Caco-2 (cell line): ENCODE measurements around the gene GSG1L. TPM values are rescaled to one million over a fixed set of nuclear protein-coding genes. Genes with fewer than 3 reads are reported as not detected.

Experiments used
- BruUV-seq: library from RNA; stranded (reverse); fragments of 400-500 nt; replicated peaks from 2 replicates; lab custom pipeline; 2021; lab: Mats Ljungman, UMichigan
- CTCF ChIA-PET: fragments of 300-600 bp; sonication (Branson Sonifier 250); formaldehyde crosslinking; loops from one replicate; lab custom pipeline; 2022; ENCODE audit warnings: antibody characterized with exemption; lab: Charles Lee
- POLR2A ChIA-PET: fragments of 300-600 bp; sonication (Branson Sonifier 250); formaldehyde crosslinking; loops from one replicate; lab custom pipeline; 2022; ENCODE audit warnings: antibody characterized with exemption; lab: Charles Lee
- DNase-seq, 2 experiments: peaks; one replicate each; pipeline versions ENCODE4 v3.0.0 to v3.0.0-alpha.2; 2020 to 2022
- H3K27me3 ChIP-seq: replicated peaks from 2 replicates; pipeline ENCODE4 v1.6.0; 2011; ENCODE audit warnings: low read length; ENCODE audit not compliant: control insufficient read depth, insufficient read depth
- H3K36me3 ChIP-seq: 2 replicates; pipeline ENCODE4 v1.5.1; 2011; ENCODE audit warnings: low read length; ENCODE audit not compliant: control insufficient read depth, insufficient read depth
- H3K4me1 ChIP-seq: fragments of 250-450 bp; sonication (Bioruptor Pico); 2 replicates; pipeline ENCODE4 v1.5.1; 2020; ENCODE audit warnings: mild to moderate bottlenecking
- H3K4me3 ChIP-seq: 2 replicates; pipeline ENCODE4 v1.5.1; 2011; ENCODE audit warnings: low read depth, mild to moderate bottlenecking, control low read depth, low read length
- H3K9me3 ChIP-seq: fragments of 250-450 bp; sonication (Bioruptor Pico); 2 replicates; pipeline ENCODE4 v1.5.1; 2020; ENCODE audit warnings: mild to moderate bottlenecking, moderate library complexity
- H3K27ac Mint-ChIP-seq: one replicate; pipeline ENCODE4 v1.8.0; 2022; ENCODE audit warnings: mixed read lengths; ENCODE audit not compliant: unreplicated experiment
- H3K27me3 Mint-ChIP-seq: one replicate; pipeline ENCODE4 v1.8.0; 2022; ENCODE audit warnings: mixed read lengths; ENCODE audit not compliant: insufficient read depth, unreplicated experiment
- H3K36me3 Mint-ChIP-seq: one replicate; pipeline ENCODE4 v1.8.0; 2022; ENCODE audit warnings: mild to moderate bottlenecking, mixed read lengths; ENCODE audit not compliant: insufficient read depth, unreplicated experiment
- H3K4me1 Mint-ChIP-seq: one replicate; pipeline ENCODE4 v1.8.0; 2022; ENCODE audit warnings: low read depth, mixed read lengths; ENCODE audit not compliant: unreplicated experiment
- H3K4me3 Mint-ChIP-seq: one replicate; pipeline ENCODE4 v1.8.0; 2022; ENCODE audit warnings: mild to moderate bottlenecking, moderate library complexity, mixed read lengths; ENCODE audit not compliant: unreplicated experiment
- H3K9me3 Mint-ChIP-seq: one replicate; pipeline ENCODE4 v1.8.0; 2022; ENCODE audit warnings: mixed read lengths; ENCODE audit not compliant: unreplicated experiment
- intact Hi-C: fragments of 100-400 bp; cut with micrococcal nuclease; formaldehyde crosslinking; loops from one replicate; pipeline ENCODE4 v1.10.0; 2022; ENCODE audit not compliant: unreplicated experiment
- total RNA-seq: library from RNA; stranded (reverse); gene quantifications from 2 replicates; pipeline ENCODE4 v1.2.3, GENCODE V29; 2022
- TF ChIP-seq, protein P1 (sequence below), 2 experiments: fragments of 200-600 bp in 1 of 2; IDR thresholded peaks; 1 replicate in 1 of 2; 2 replicates in 1 of 2; pipeline versions ENCODE4 v1.5.1 to v1.8.0; 2011 to 2022; ENCODE audit warnings: antibody characterized with exemption in 1 of 2, control low read depth in 1 of 2, inconsistent platforms in 1 of 2, low read depth in 1 of 2, low read length in 1 of 2, mild to moderate bottlenecking in 1 of 2, moderate library complexity in 1 of 2; ENCODE audit not compliant: insufficient read depth in 1 of 2, severe bottlenecking in 1 of 2, unreplicated experiment in 1 of 2

Gene GSG1L
- total RNA-seq, 1 experiment from 2014 or later = not detected

- Mint-ChIP-seq H3K27me3 (no peaks in the 10 kb centered on the region), H3K27ac (no peak overlapping the region), H3K4me3 (no peak overlapping the region), H3K4me1 (no peaks in the 10 kb centered on the region), H3K9me3 (no peaks in the 10 kb centered on the region), H3K36me3 (peaks cover 55% of the 10 kb centered on the region)
- Histone ChIP-seq H3K36me3 (peaks cover 3% of the 10 kb centered on the region), H3K27me3 (no peaks in the 10 kb centered on the region), H3K4me1 (no peaks in the 10 kb centered on the region), H3K4me3 (no peak overlapping the region), H3K9me3 (no peaks in the 10 kb centered on the region)
- BruUV-seq = no TSS peak
- ChIA-PET CTCF (no interaction called here), POLR2A (no interaction called here)
- no peak for DNase-seq
- intact Hi-C loops = no loop called here
- TF ChIP-seq, protein P1, sequence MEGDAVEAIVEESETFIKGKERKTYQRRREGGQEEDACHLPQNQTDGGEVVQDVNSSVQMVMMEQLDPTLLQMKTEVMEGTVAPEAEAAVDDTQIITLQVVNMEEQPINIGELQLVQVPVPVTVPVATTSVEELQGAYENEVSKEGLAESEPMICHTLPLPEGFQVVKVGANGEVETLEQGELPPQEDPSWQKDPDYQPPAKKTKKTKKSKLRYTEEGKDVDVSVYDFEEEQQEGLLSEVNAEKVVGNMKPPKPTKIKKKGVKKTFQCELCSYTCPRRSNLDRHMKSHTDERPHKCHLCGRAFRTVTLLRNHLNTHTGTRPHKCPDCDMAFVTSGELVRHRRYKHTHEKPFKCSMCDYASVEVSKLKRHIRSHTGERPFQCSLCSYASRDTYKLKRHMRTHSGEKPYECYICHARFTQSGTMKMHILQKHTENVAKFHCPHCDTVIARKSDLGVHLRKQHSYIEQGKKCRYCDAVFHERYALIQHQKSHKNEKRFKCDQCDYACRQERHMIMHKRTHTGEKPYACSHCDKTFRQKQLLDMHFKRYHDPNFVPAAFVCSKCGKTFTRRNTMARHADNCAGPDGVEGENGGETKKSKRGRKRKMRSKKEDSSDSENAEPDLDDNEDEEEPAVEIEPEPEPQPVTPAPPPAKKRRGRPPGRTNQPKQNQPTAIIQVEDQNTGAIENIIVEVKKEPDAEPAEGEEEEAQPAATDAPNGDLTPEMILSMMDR (IDR thresholded peaks at IDR 0.05; ENCODE audit: insufficient read depth in 1 of 2, low read depth in 1 of 2, low read length in 1 of 2, severe bottlenecking in 1 of 2, unreplicated experiment in 1 of 2) = no peak
Observed at GRCh38 chr16:28101533-28101890, 38.0 kb upstream of the GSG1L start.

DNA sequence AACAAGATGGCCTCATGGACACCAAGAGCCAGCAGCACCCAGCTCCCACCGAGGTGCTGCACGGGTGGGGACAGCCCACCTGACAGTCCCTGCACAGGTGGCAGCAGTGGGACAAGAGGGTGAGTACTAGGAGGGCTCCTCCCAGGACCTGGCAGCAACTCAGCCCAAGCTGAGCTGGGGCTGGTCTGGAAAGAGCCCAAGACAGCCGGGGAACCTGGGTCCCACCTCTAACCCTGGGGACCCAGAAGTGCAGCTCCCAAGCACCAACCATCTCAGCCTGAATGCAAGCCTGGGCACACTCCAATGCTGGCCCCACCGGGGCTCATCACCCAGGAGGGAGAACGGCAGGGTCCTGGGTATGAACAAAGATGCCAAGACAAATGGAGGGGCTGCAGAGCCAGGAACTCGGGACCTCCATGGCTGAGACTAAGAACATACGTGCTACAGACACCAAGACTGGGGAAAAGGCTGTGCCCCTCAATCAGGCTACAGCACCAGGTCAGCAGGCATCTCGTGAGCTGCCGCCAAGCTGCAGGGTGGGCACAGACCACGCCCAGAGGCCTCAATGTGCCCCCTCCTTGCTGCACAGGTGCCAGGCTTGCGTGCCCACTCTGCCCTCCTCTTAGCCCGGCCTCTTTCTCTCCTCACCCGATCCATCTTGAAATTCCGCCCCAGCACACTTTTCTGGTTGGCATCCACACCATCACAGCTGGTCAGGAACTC, 37.5 kb upstream of the GSG1L start:
- Mint-ChIP-seq H3K36me3 (peaks cover 57% of the 10 kb centered on the region), H3K27me3 (no peaks in the 10 kb centered on the region), H3K4me1 (no peaks in the 10 kb centered on the region), H3K4me3 (no peak overlapping the region), H3K27ac (no peak overlapping the region), H3K9me3 (no peaks in the 10 kb centered on the region)
- intact Hi-C loops = no loop called here
- POLR2A ChIA-PET = no interaction called here
- TF ChIP-seq, protein P1 (IDR thresholded peaks at IDR 0.05; ENCODE audit: insufficient read depth in 1 of 2, low read depth in 1 of 2, low read length in 1 of 2, severe bottlenecking in 1 of 2, unreplicated experiment in 1 of 2) = no peak
- Histone ChIP-seq H3K4me3 (no peak overlapping the region), H3K9me3 (no peaks in the 10 kb centered on the region), H3K4me1 (no peaks in the 10 kb centered on the region), H3K27me3 (no peaks in the 10 kb centered on the region), H3K36me3 (peaks cover 3% of the 10 kb centered on the region)
- BruUV-seq = no TSS peak
- DNase-seq = no peak
- CTCF ChIA-PET = no interaction called here

GRCh38 chr16:28098959-28099945, 35.7 kb upstream of the GSG1L start:
- intact Hi-C loops = no loop called here
- no peaks in the 10 kb centered on the region for H3K9me3 ChIP-seq
- H3K4me3 ChIP-seq = no peak overlapping the region
- peaks cover 68% of the 10 kb centered on the region for H3K36me3 Mint-ChIP-seq
- TF ChIP-seq, protein P1 (IDR thresholded peaks at IDR 0.05; ENCODE audit: insufficient read depth in 1 of 2, low read depth in 1 of 2, low read length in 1 of 2, severe bottlenecking in 1 of 2, unreplicated experiment in 1 of 2) = no peak
- DNase-seq = no peak
- H3K27me3 ChIP-seq = no peaks in the 10 kb centered on the region
- no peak overlapping the region for H3K4me3 Mint-ChIP-seq
- H3K4me1 ChIP-seq = no peaks in the 10 kb centered on the region
- H3K9me3 Mint-ChIP-seq = no peaks in the 10 kb centered on the region
- POLR2A ChIA-PET = no interaction called here
- H3K36me3 ChIP-seq = no peaks in the 10 kb centered on the region; the same call in none of the 2 replicates
- no peak overlapping the region for H3K27ac Mint-ChIP-seq
- no peaks in the 10 kb centered on the region for H3K27me3 Mint-ChIP-seq
- H3K4me1 Mint-ChIP-seq = no peaks in the 10 kb centered on the region
- CTCF ChIA-PET = no interaction called here
- no TSS peak for BruUV-seq
